ENCODE results near the gene ADAD2.

The ADAD2 gene

GRCh38 chr16:84190731-84191388 lies at the start of gene ADAD2:
Gene ADAD2 (plus strand): TSS chr16:84191157. CDS start chr16:84191231, 74 bp downstream.
- no peak for DNase-seq

DNA sequence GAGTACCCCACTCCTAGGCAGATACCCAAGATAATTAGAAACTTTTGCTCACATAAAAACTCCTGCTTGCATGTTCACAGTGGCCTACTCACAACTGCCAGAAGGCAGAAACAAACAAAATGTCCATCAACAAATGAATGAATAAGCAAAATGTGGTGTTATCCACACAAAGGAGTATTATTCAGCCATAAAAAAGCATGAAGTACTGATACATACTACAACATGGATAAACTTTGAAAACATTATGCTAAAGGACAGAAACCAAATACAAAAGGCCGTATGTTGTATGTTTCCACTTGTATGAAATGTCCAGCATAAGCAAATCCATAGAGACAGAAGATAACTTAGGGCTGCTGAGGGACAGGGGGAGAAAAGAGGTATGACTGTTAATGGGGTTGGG lies 47.9 kb upstream of the ADAD2 start:
- DNase-seq, result no peak

- DNase-seq, result no peak
Observed at GRCh38 chr16:84143784-84144199, 47.2 kb upstream of the ADAD2 start.

- DNase-seq, result no peak
Observed at GRCh38 chr16:84144209-84144858, 46.6 kb upstream of the ADAD2 start.

DNA sequence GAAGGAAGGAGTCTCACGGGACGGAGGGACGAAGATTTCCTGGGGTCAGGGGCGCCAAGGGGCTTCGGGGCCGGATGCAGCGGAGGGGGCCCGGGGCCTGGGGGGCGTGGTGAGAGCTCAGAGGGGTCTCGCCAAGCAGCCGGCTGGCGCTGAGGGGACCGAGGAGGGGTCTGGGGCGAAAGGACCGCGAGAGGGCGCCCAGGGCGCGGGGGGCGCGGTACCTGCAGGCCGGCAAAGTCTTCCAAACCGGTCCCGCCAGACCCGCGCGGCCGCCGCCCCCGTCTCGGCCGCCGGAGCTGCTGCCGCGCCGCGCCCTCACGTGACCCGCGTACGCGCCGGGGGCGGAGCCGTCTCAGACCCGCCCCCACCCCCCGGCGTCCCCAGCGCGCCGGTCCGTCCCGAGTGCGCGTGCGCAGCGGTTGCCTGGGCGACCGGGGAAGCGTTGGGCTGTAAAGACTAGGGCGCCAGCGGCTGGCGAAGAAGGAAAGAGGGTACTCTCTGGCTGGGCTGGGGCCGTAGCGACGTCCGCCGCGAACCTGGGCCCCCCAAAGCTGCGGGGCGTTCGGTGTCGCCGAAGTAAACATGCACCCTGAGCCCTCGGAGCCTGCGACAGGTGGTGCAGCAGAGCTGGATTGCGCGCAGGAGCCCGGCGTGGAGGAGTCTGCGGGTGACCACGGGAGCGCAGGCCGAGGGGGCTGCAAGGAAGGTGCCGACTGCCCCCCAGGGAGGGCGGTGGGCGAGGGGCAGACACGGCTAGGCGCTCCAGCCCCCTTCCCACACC lies 45.9 kb upstream of the ADAD2 start, which contains the start of the genes DNAAF1 and HSDL1:
Gene DNAAF1, plus strand, starts transcription at position 450 of the 781 bp plus-strand sequence. Its CDS starts 133 bp downstream, at position 583.
Gene HSDL1, minus strand, starts transcription at position 319 of the 781 bp plus-strand sequence. CDS start 13,856 bp downstream, outside the sequence.
- DNase-seq, result peak; percentile 75

DNA sequence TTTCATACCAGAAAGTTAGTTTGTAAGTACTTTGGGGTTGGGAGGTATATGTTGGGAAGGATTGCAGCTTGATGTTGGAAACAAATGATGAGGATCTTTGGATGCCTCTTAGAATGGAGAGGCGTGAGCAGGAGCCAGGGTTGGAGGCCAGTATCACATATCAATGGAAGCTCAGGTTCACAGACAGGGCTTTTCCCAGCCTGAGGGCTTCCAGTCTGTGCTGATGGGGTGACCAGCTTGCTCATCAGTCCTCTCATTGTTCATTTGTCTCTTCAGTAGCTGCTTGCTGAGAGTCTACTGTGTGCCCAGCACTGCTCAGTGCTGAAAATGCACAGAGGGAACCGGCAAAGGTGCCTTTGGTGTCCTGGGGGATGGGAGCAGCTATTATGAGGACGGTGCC lies 40.0 kb upstream of the ADAD2 start:
- no peak for DNase-seq

DNA sequence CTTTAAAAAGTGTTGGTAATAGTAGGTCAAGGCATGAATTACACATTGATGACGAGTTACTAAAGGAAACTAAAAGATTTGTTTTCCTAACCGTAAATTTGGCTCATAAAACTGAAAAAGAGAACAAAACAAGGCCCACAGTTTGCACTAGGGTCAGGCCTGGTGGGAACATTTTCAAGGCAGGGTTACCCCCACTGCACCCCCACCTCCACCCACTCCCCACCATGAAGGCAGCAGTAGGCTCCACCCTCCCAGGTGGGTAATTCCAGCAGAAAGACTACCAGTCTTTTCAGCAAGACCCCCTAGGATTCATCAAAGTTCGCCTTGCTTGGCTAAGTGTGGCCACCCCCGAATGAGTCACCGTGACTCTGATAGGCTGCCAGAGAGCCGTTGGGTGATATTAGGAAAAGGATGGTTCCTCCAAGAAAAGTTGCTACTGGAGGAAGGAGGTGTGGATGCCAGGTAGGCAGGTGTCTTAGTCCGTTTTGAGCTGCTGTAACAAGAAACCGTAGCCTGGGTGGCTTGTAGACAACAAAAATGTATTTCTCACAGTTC lies 37.2 kb upstream of the ADAD2 start:
- DNase-seq, result no peak

DNA sequence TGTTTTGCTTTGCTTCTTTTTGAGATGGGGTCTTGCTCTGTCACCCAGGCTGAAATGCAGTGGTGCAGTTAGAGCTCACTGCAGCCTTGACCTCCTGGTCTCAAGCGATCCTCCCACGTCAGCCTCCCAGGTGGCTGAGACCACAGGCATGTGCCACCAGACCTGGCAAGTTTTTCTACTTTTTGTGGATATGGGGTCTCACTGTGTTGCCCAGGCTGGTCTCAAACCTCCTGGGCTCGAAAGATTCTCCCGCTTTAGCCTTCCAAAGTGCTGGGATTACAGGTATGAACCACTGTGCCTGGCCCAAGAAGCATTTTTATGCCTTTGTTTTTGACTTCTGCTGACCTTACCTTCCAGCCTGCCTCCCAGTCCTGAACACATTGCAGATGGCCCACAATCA lies 35.7 kb upstream of the ADAD2 start:
- no peak for DNase-seq

GRCh38 chr16:84155771-84156170 lies 35.2 kb upstream of the ADAD2 start:
- no peak for DNase-seq

- no peak for DNase-seq
Observed at GRCh38 chr16:84156342-84156784, 34.6 kb upstream of the ADAD2 start.

DNA sequence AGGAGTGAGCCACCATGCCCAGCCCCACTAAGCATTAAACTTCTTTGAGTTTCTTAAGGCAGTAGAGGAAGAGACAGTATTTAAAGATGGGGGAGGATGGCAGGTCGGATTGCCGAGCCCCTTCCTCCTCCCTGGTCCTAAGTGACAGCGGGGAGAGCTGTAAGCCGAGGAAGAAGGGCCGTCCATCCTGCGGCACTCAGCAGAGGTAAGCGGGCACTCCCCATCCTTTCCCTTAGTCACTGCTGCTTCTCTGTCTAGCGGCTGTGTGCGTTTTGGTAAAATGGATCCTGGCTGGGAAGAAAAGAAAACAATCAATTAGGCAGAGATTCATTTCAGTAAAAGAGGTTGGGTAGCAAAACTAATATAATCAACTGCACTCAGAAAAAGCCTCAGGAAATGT lies 31.9 kb upstream of the ADAD2 start:
- DNase-seq, result no peak

- DNase-seq, result no peak
Observed at GRCh38 chr16:84159800-84160199, 31.2 kb upstream of the ADAD2 start.

GRCh38 chr16:84161037-84161436 lies 29.9 kb upstream of the ADAD2 start:
- DNase-seq, result no peak

DNA sequence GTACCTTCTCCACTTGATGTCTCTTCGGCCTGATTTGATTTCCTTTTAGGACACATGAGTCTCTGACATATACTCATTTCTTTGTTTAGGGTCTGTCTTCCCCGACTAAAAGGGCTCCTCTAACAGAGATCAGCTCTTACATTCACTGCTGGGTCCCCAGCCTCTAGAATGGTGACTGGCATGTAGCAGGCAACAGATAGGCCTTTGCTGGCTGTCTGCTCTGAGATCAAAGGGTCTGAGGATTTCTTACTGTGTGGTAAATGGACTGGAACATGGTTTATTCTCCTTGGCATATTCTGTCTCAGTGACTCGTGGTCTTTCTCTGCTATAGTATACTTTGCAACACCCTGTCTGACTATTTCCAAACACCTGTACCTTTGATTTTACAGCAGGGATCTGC lies 29.2 kb upstream of the ADAD2 start:
- no peak for DNase-seq

- no peak for DNase-seq
Observed at GRCh38 chr16:84165746-84166145, 25.2 kb upstream of the ADAD2 start.

GRCh38 chr16:84166796-84167695 lies 23.9 kb upstream of the ADAD2 start:
- no peak for DNase-seq

GRCh38 chr16:84169765-84170310 lies 21.1 kb upstream of the ADAD2 start:
- no peak for DNase-seq

- DNase-seq, result no peak
Observed at GRCh38 chr16:84174396-84174795, 16.6 kb upstream of the ADAD2 start.

DNA sequence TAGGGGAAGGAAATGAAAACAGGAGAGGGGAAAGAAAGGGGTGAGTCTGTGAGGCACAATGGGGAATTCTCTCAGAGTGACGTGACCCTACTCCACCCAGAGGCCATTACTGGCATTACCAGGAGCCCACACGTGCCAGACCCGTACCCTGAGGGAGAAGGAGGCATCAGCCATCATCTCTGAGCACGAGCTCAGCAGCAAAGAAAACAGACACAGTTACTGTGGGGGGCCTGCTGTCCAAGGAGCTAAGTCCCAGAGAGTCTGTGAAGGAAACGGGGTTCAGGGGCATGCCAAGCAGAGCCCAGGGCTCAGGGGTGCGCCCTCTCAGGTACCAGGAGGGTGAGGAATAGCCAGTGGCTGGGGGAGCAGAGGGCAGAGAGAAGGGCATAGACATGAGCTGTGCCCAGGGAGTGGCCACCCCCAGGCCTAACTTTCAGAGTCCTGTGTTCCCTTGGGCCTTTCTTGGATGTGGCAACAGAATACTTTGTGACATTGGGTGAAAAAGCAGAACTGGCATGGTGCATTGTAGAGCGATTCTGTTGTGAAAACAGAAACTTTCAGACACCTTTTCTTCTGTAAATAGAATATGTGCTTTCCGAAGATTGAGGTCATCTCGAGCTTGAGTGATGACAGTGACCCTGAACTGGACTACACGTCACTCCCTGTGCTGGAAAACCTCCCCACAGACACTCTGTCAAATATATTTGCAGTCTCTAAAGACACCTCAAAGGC lies 15.4 kb upstream of the ADAD2 start:
- DNase-seq, result no peak

GRCh38 chr16:84176192-84177053 lies 14.5 kb upstream of the ADAD2 start:
- no peak for DNase-seq
